ENCODE measurements around the gene HSF2.

HSF2 gene

DNA sequence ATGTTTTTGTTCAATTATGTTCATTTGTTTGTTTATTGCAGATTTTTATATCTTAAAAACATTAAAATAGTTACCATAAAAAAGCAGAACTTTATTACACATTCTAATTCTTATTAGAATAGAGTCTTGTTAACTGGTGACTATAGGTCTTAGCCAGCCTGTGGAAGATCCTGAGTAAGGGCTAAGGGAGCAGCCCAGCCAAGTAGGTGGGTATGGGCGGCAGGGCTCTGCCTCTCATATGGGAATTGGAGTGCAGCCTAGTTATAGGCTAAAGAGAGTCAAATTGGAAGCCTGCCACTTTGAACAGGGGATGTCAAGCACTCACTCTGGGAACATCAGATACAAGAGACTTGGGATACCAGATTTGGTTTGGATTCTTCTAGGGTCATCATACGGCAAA lies 10.5 kb upstream of the HSF2 start:
- Histone ChIP-seq H3K36me3 (ENCODE audit: insufficient read depth, low read length) (no peaks in the 10 kb centered on the region), H3K9me3 (ENCODE audit: insufficient read depth, low read length, severe bottlenecking) (no peaks in the 10 kb centered on the region), H3K9ac (ENCODE audit: low read depth, low read length) (no peak overlapping the region), H2AFZ (ENCODE audit: low read depth, low read length) (no peak overlapping the region), H4K20me1 (ENCODE audit: insufficient read depth, low read length) (no peaks in the 10 kb centered on the region), H3K79me2 (ENCODE audit: insufficient read depth, low read length) (no peaks in the 10 kb centered on the region), H3K4me1 (ENCODE audit: insufficient read depth, low read length) (no peaks in the 10 kb centered on the region), H3K4me3 (ENCODE audit: low read depth in 1 of 2, low read length in 2 of 2) (no peak overlapping the region), H3K27ac (ENCODE audit: low read length) (no peak overlapping the region), H3K27me3 (ENCODE audit: insufficient read depth, low read length, poor library complexity) (peaks cover 16% of the 10 kb centered on the region), H3K4me2 (ENCODE audit: insufficient read depth, low read length) (no peak overlapping the region)
- ATAC-seq (ENCODE audit: insufficient read depth, low read depth) (no peak), DNase-seq (no peak)
- TF ChIP-seq EZH2 (IDR thresholded peaks at IDR 0.05; ENCODE audit: borderline replicate concordance, low read depth, low read length, severe bottlenecking): no peak
- TF ChIP-seq, protein P1, sequence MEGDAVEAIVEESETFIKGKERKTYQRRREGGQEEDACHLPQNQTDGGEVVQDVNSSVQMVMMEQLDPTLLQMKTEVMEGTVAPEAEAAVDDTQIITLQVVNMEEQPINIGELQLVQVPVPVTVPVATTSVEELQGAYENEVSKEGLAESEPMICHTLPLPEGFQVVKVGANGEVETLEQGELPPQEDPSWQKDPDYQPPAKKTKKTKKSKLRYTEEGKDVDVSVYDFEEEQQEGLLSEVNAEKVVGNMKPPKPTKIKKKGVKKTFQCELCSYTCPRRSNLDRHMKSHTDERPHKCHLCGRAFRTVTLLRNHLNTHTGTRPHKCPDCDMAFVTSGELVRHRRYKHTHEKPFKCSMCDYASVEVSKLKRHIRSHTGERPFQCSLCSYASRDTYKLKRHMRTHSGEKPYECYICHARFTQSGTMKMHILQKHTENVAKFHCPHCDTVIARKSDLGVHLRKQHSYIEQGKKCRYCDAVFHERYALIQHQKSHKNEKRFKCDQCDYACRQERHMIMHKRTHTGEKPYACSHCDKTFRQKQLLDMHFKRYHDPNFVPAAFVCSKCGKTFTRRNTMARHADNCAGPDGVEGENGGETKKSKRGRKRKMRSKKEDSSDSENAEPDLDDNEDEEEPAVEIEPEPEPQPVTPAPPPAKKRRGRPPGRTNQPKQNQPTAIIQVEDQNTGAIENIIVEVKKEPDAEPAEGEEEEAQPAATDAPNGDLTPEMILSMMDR (IDR thresholded peaks at IDR 0.05; ENCODE audit: borderline replicate concordance, extremely low read depth, low read length, poor library complexity, severe bottlenecking): no peak

DNA sequence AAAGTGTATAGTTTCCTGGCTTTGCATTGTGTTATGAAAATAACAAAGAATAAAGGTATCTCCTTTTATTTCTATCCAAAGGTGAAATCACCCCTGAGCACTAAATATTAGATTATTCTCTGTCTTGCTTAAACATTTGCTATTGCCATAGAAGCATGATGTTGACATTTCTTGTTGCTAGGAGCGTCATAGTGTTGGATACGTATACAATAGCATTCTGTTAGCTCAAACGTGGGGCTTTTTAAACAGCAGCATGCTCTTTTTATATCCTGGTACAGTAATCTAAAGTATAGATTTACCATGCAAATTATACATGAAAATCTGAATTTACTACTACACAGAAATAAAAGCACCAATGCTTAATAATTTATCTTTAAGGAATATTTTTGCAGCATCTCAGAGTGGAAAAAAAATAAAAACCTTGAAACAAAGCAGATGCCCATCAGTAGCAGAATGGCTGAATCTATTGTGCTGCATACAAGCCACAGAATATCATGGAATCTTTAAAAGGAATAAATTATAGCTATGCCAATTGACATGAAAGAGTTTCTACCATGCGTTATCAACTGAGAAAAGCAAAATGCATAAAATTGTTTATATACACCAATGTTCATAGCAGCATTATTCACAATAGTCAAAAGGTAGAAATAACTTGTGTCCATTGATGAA lies 9.6 kb upstream of the HSF2 start:
- H3K27me3 ChIP-seq (ENCODE audit: insufficient read depth, low read length, poor library complexity): peaks cover 16% of the 10 kb centered on the region

DNA sequence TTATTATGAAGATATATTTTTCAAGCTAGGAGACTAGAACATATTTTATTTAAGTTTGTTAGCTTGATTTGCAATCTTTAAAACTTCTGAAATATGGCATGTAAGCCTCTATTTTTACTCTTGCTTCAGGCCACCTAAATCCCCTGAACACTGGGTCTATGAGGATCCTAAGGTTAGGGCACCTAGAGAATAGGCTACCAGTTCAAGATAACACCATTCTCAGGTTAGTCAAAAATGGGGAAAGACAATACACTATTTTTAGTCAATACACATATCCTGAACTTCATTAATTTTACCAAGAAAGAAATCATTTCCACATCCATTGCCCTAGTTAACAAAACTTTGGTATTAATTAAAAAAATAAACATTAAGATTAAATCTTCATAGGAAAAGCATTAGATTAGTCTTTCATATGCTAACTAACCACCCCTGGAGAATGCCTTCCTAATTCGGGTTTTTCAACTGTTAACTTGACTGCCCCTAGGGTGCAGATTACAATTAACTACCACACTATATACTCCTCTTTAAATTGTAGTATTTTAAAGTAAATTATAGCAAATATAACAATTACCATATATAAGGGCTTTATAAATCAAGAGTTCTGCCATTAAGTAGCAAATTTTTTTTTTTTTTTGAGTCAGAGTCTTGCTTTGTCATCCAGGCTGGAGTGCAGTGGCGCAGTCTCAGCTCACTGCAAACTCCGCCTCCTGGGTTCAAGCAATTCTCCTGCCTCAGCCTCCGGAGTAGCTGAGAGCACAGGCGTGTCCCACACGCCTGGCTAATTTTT lies 6.7 kb upstream of the HSF2 start:
- peaks cover 8% of the 10 kb centered on the region for H3K27me3 ChIP-seq (ENCODE audit: insufficient read depth, low read length, poor library complexity)
- no peak for TF ChIP-seq EZH2 (IDR thresholded peaks at IDR 0.05; ENCODE audit: borderline replicate concordance, low read depth, low read length, severe bottlenecking)
- TF ChIP-seq, protein P1 (IDR thresholded peaks at IDR 0.05; ENCODE audit: borderline replicate concordance, extremely low read depth, low read length, poor library complexity, severe bottlenecking): no peak
- no peak for DNase-seq
- no peaks in the 10 kb centered on the region for H3K79me2 ChIP-seq (ENCODE audit: insufficient read depth, low read length)
- H3K36me3 ChIP-seq (ENCODE audit: insufficient read depth, low read length): no peaks in the 10 kb centered on the region
- no peak overlapping the region for H3K4me3 ChIP-seq (ENCODE audit: low read depth in 1 of 2, low read length in 2 of 2)
- no peaks in the 10 kb centered on the region for H3K4me1 ChIP-seq (ENCODE audit: insufficient read depth, low read length)
- no peak overlapping the region for H3K27ac ChIP-seq (ENCODE audit: low read length)
- ATAC-seq (ENCODE audit: insufficient read depth, low read depth): no peak
- H3K9ac ChIP-seq (ENCODE audit: low read depth, low read length): no peak overlapping the region
- no peaks in the 10 kb centered on the region for H4K20me1 ChIP-seq (ENCODE audit: insufficient read depth, low read length)
- no peak overlapping the region for H3K4me2 ChIP-seq (ENCODE audit: insufficient read depth, low read length)
- H2AFZ ChIP-seq (ENCODE audit: low read depth, low read length): no peak overlapping the region
- no peaks in the 10 kb centered on the region for H3K9me3 ChIP-seq (ENCODE audit: insufficient read depth, low read length, severe bottlenecking)

More for the DNA sequence above, 9.6 kb upstream of the HSF2 start:
- Histone ChIP-seq H3K79me2 (ENCODE audit: insufficient read depth, low read length) (no peaks in the 10 kb centered on the region), H3K4me2 (ENCODE audit: insufficient read depth, low read length) (no peak overlapping the region), H3K4me3 (ENCODE audit: low read depth in 1 of 2, low read length in 2 of 2) (no peak overlapping the region), H3K9ac (ENCODE audit: low read depth, low read length) (no peak overlapping the region), H4K20me1 (ENCODE audit: insufficient read depth, low read length) (no peaks in the 10 kb centered on the region), H3K9me3 (ENCODE audit: insufficient read depth, low read length, severe bottlenecking) (no peaks in the 10 kb centered on the region), H2AFZ (ENCODE audit: low read depth, low read length) (no peak overlapping the region), H3K27ac (ENCODE audit: low read length) (no peak overlapping the region), H3K36me3 (ENCODE audit: insufficient read depth, low read length) (no peaks in the 10 kb centered on the region), H3K4me1 (ENCODE audit: insufficient read depth, low read length) (no peaks in the 10 kb centered on the region)
- no peak for TF ChIP-seq EZH2 (IDR thresholded peaks at IDR 0.05; ENCODE audit: borderline replicate concordance, low read depth, low read length, severe bottlenecking)
- TF ChIP-seq, protein P1 (IDR thresholded peaks at IDR 0.05; ENCODE audit: borderline replicate concordance, extremely low read depth, low read length, poor library complexity, severe bottlenecking): no peak
- DNase-seq: no peak
- no peak for ATAC-seq (ENCODE audit: insufficient read depth, low read depth)
